Liver (tissue), 9 donors: ENCODE results near the gene DISC1. TPM values are rescaled to one million over a fixed set of nuclear protein-coding genes. Genes with fewer than 3 reads are reported as not detected.
A peak's percentile ranks its signal among the peaks of the same experiment; 100 is the strongest.

Experiments used
- DNase-seq: peaks from one replicate; pipeline ENCODE4 v3.0.0-alpha.2; 2017; ENCODE audit warnings: low spot score
- H3K27ac ChIP-seq, 2 donors: one replicate each; pipeline ENCODE4 v1.7.0; 2013; ENCODE audit warnings: inconsistent platforms in 2 of 2, low read length in 2 of 2, control low read depth in 1 of 2, low read depth in 1 of 2, mild to moderate bottlenecking in 1 of 2
- H3K27me3 ChIP-seq, 4 donors: one replicate each; pipeline versions ENCODE4 v1.6.1 to v1.7.0; 2013; ENCODE audit warnings: low read length in 3 of 4, inconsistent platforms in 1 of 4, mild to moderate bottlenecking in 1 of 4, moderate library complexity in 1 of 4; ENCODE audit not compliant: control insufficient read depth in 4 of 4, insufficient read depth in 4 of 4
- H3K36me3 ChIP-seq, 4 donors: one replicate each; pipeline versions ENCODE4 v1.6.1 to v1.7.0; 2013; ENCODE audit warnings: low read length in 3 of 4, mild to moderate bottlenecking in 3 of 4, low read depth in 1 of 4, moderate library complexity in 1 of 4; ENCODE audit not compliant: control insufficient read depth in 4 of 4, insufficient read depth in 3 of 4
- H3K4me1 ChIP-seq, 4 donors: one replicate each; pipeline versions ENCODE4 v1.6.1 to v1.7.0; 2013; ENCODE audit warnings: low read length in 3 of 4, mild to moderate bottlenecking in 3 of 4, moderate library complexity in 1 of 4; ENCODE audit not compliant: control insufficient read depth in 4 of 4, insufficient read depth in 4 of 4
- H3K4me3 ChIP-seq, 3 donors: one replicate each; pipeline versions ENCODE4 v1.6.1 to v1.7.0; 2013; ENCODE audit warnings: low read length in 3 of 3, control low read depth in 1 of 3, low read depth in 1 of 3, mild to moderate bottlenecking in 1 of 3
- H3K9ac ChIP-seq, 2 donors: one replicate each; pipeline ENCODE4 v1.7.0; 2013; ENCODE audit warnings: low read length in 2 of 2, mild to moderate bottlenecking in 2 of 2, moderate library complexity in 2 of 2, control low read depth in 1 of 2, low read depth in 1 of 2
- H3K9me3 ChIP-seq, 4 donors: one replicate each; pipeline versions ENCODE4 v1.6.1 to v1.7.0; 2013; ENCODE audit warnings: low read length in 3 of 4; ENCODE audit not compliant: control insufficient read depth in 4 of 4
- EGR1 ChIP-seq, 2 donors: IDR thresholded peaks; 2 replicates each; pipeline ENCODE4 v1.6.1; 2016 to 2018; ENCODE audit warnings: antibody characterized with exemption in 2 of 2, low read depth in 2 of 2
- FOXA1 ChIP-seq: IDR thresholded peaks from 2 replicates; pipeline ENCODE4 v1.6.1; 2016; ENCODE audit warnings: antibody characterized with exemption
- FOXA2 ChIP-seq: IDR thresholded peaks from 2 replicates; pipeline ENCODE4 v1.6.1; 2016; ENCODE audit warnings: antibody characterized with exemption
- GABPA ChIP-seq, 2 donors: IDR thresholded peaks in 1 of 2; conservative IDR thresholded peaks in 1 of 2; 2 replicates each; pipeline ENCODE4 v1.6.1; 2016; ENCODE audit warnings: antibody characterized with exemption in 2 of 2, mild to moderate bottlenecking in 1 of 2, moderate library complexity in 1 of 2
- HNF4A ChIP-seq, 2 donors: conservative IDR thresholded peaks; 2 replicates each; pipeline ENCODE4 v1.6.1; 2016; ENCODE audit warnings: antibody characterized with exemption in 2 of 2, mild to moderate bottlenecking in 2 of 2
- HNF4G ChIP-seq: IDR thresholded peaks from 2 replicates; pipeline ENCODE4 v1.6.1; 2016; ENCODE audit warnings: antibody characterized with exemption
- NR2F2 ChIP-seq: IDR thresholded peaks from 2 replicates; pipeline ENCODE4 v1.6.1; 2016; ENCODE audit warnings: antibody characterized with exemption
- RXRA ChIP-seq, 2 donors: IDR thresholded peaks; 2 replicates each; pipeline ENCODE4 v1.6.1; 2017 to 2018; ENCODE audit warnings: antibody characterized with exemption in 2 of 2, mild to moderate bottlenecking in 1 of 2
- TAF1 ChIP-seq: conservative IDR thresholded peaks from 2 replicates; pipeline ENCODE4 v1.6.1; 2016; ENCODE audit warnings: antibody characterized with exemption, mild to moderate bottlenecking
- YY1 ChIP-seq: IDR thresholded peaks from 2 replicates; pipeline ENCODE4 v1.6.1; 2016; ENCODE audit warnings: antibody characterized with exemption, mild to moderate bottlenecking
- WGBS: extraction: QIAGEN DNeasy Blood & Tissue Kit; methylation state at CpG from one replicate; pipeline ENCODE4 v1.1.7; 2013; 5-methylcytosine and 5-hydroxymethylcytosine counted together
- polyA plus RNA-seq, 2 donors: library from polyadenylated mRNA; stranded (reverse) in 1 of 2; unstranded in 1 of 2; fragments of 200-250 nt in 1 of 2; fragments of >200 nt in 1 of 2; fragmentation: Nextera tagmentation in 1 of 2; extraction: Ambion mirVana in 1 of 2; gene quantifications; one replicate each; pipeline versions ENCODE4 v1.2.1 to v1.2.3, GENCODE V29; 2013 to 2015
- total RNA-seq, 2 donors: library from RNA; depleted of rRNA; stranded (reverse); fragments of >200 nt; gene quantifications; one replicate each; pipeline ENCODE4 v1.2.3, GENCODE V29; 2014
- TF ChIP-seq, protein P1 (sequence below): IDR thresholded peaks from 2 replicates; pipeline ENCODE4 v1.6.1; 2016; ENCODE audit warnings: antibody characterized with exemption, mild to moderate bottlenecking
- TF ChIP-seq, protein P2 (sequence below): fragments of 150-350 bp; IDR thresholded peaks from 2 replicates; pipeline ENCODE4 v1.5.1; 2017; ENCODE audit warnings: improper control_type of control experiment, low read depth, low read length; ENCODE audit not compliant: missing input control
- TF ChIP-seq, protein P3 (sequence below): IDR thresholded peaks from 2 replicates; pipeline ENCODE4 v1.6.1; 2016; ENCODE audit warnings: antibody characterized with exemption
- donor health status: healthy.
- donor health status: healthy.
- donor health status: healthy.
- donor health status: healthy.
- donor health status: healthy.

DISC1 gene
- total and polyA plus RNA-seq, 4 donors, result 0.45 to 6.3 (median 2.3) TPM

GRCh38 chr1:231807541-231807940 is 181.0 kb downstream of the DISC1 start:
- no peaks in the 10 kb centered on the region for H3K9me3 ChIP-seq
- no peak overlapping the region for H3K9ac ChIP-seq
- H3K4me1 ChIP-seq, result no peaks in the 10 kb centered on the region
- TF ChIP-seq, protein P1, sequence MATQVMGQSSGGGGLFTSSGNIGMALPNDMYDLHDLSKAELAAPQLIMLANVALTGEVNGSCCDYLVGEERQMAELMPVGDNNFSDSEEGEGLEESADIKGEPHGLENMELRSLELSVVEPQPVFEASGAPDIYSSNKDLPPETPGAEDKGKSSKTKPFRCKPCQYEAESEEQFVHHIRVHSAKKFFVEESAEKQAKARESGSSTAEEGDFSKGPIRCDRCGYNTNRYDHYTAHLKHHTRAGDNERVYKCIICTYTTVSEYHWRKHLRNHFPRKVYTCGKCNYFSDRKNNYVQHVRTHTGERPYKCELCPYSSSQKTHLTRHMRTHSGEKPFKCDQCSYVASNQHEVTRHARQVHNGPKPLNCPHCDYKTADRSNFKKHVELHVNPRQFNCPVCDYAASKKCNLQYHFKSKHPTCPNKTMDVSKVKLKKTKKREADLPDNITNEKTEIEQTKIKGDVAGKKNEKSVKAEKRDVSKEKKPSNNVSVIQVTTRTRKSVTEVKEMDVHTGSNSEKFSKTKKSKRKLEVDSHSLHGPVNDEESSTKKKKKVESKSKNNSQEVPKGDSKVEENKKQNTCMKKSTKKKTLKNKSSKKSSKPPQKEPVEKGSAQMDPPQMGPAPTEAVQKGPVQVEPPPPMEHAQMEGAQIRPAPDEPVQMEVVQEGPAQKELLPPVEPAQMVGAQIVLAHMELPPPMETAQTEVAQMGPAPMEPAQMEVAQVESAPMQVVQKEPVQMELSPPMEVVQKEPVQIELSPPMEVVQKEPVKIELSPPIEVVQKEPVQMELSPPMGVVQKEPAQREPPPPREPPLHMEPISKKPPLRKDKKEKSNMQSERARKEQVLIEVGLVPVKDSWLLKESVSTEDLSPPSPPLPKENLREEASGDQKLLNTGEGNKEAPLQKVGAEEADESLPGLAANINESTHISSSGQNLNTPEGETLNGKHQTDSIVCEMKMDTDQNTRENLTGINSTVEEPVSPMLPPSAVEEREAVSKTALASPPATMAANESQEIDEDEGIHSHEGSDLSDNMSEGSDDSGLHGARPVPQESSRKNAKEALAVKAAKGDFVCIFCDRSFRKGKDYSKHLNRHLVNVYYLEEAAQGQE, result no peak
- TF ChIP-seq YY1 (no peak), FOXA2 (no peak)
- H3K27me3 ChIP-seq, result no peaks in the 10 kb centered on the region
- H3K36me3 ChIP-seq, result no peaks in the 10 kb centered on the region
- H3K4me3 ChIP-seq, result no peak overlapping the region
- DNase-seq, result no peak
- 98% methylated on average over 2 of the region's 2 CpGs for WGBS
- H3K27ac ChIP-seq, result no peak overlapping the region

DNA sequence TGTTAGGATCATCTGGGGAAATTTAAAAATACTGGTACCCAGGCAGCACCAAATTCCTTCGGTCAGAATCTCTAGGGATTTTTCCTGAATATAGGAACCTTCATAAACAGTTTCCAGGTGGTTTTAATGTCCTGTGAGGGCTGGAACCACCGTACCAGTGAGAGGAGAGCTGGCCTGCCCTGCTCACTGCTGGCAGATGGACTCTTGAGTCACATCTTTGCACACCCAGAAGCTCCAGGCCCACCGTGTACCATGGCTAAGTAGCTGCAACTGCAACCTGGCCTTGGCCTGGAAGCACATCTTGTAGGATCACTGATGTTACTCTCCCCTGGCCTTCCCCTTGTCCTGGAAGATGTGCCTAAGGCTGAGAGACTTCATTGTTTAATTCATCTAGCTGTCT is 181.5 kb downstream of the DISC1 start:
- no peak overlapping the region for H3K27ac ChIP-seq
- no peak for DNase-seq
- H3K36me3 ChIP-seq, result no peaks in the 10 kb centered on the region
- no peak for TF ChIP-seq GABPA (IDR thresholded peaks at IDR 0.05 in 1 of 2, conservative IDR thresholded peaks at IDR 0.05 in 1 of 2)
- TF ChIP-seq EGR1 (IDR thresholded peaks at IDR 0.05; ENCODE audit: low read depth in 2 of 2), result no peak
- TF ChIP-seq YY1, result no peak
- TF ChIP-seq FOXA1, result no peak
- TF ChIP-seq RXRA (IDR thresholded peaks at IDR 0.05), result no peak
- H3K4me3 ChIP-seq, result no peak overlapping the region
- no peaks in the 10 kb centered on the region for H3K9me3 ChIP-seq
- no peaks in the 10 kb centered on the region for H3K4me1 ChIP-seq
- 93% methylated on average over 3 of the region's 3 CpGs for WGBS
- H3K9ac ChIP-seq, result no peak overlapping the region
- no peaks in the 10 kb centered on the region for H3K27me3 ChIP-seq

- no peaks in the 10 kb centered on the region for H3K9me3 ChIP-seq
- H3K36me3 ChIP-seq, result no peaks in the 10 kb centered on the region
- H3K4me3 ChIP-seq, result no peak overlapping the region
- WGBS, result 71% methylated on average over 2 of the region's 2 CpGs
- no peaks in the 10 kb centered on the region for H3K27me3 ChIP-seq
- TF ChIP-seq GABPA (IDR thresholded peaks at IDR 0.05 in 1 of 2, conservative IDR thresholded peaks at IDR 0.05 in 1 of 2) (no peak), YY1 (no peak), HNF4G (no peak), EGR1 (IDR thresholded peaks at IDR 0.05; ENCODE audit: low read depth in 2 of 2) (no peak), TAF1 (no peak), HNF4A (conservative IDR thresholded peaks at IDR 0.05) (no peak), NR2F2 (no peak)
- TF ChIP-seq, protein P2, sequence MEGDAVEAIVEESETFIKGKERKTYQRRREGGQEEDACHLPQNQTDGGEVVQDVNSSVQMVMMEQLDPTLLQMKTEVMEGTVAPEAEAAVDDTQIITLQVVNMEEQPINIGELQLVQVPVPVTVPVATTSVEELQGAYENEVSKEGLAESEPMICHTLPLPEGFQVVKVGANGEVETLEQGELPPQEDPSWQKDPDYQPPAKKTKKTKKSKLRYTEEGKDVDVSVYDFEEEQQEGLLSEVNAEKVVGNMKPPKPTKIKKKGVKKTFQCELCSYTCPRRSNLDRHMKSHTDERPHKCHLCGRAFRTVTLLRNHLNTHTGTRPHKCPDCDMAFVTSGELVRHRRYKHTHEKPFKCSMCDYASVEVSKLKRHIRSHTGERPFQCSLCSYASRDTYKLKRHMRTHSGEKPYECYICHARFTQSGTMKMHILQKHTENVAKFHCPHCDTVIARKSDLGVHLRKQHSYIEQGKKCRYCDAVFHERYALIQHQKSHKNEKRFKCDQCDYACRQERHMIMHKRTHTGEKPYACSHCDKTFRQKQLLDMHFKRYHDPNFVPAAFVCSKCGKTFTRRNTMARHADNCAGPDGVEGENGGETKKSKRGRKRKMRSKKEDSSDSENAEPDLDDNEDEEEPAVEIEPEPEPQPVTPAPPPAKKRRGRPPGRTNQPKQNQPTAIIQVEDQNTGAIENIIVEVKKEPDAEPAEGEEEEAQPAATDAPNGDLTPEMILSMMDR, result no peak
- TF ChIP-seq, protein P3, sequence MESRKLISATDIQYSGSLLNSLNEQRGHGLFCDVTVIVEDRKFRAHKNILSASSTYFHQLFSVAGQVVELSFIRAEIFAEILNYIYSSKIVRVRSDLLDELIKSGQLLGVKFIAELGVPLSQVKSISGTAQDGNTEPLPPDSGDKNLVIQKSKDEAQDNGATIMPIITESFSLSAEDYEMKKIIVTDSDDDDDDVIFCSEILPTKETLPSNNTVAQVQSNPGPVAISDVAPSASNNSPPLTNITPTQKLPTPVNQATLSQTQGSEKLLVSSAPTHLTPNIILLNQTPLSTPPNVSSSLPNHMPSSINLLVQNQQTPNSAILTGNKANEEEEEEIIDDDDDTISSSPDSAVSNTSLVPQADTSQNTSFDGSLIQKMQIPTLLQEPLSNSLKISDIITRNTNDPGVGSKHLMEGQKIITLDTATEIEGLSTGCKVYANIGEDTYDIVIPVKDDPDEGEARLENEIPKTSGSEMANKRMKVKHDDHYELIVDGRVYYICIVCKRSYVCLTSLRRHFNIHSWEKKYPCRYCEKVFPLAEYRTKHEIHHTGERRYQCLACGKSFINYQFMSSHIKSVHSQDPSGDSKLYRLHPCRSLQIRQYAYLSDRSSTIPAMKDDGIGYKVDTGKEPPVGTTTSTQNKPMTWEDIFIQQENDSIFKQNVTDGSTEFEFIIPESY, result no peak
- H3K27ac ChIP-seq, result no peak overlapping the region
- DNase-seq, result peak; percentile 36
- no peak overlapping the region for H3K9ac ChIP-seq
- no peaks in the 10 kb centered on the region for H3K4me1 ChIP-seq
Observed at GRCh38 chr1:231808990-231809389, 182.4 kb downstream of the DISC1 start.
